ENCODE data around the gene TK2.
A peak's percentile ranks its signal among the peaks of the same experiment; 100 is the strongest.

The TK2 gene

GRCh38 chr16:66551788-66552285 lies 1.9 kb upstream of the TK2 start:
- in situ Hi-C loops (cut with HindIII; ENCODE audit: low pct_ligation_motif_present, low pct_unique_long_range_greater_than_20kb, low sequenced_read_pairs): no loop called here
- no peak for DNase-seq

- peak; percentile 78 for DNase-seq
- in situ Hi-C loops (cut with HindIII; ENCODE audit: low pct_ligation_motif_present, low pct_unique_long_range_greater_than_20kb, low sequenced_read_pairs): no loop called here
Measured at GRCh38 chr16:66551348-66551759, 1.4 kb upstream of the TK2 start.

- no peak for DNase-seq
- in situ Hi-C loops (cut with HindIII; ENCODE audit: low pct_ligation_motif_present, low pct_unique_long_range_greater_than_20kb, low sequenced_read_pairs): no loop called here
Measured at GRCh38 chr16:66548868-66549267, 1.1 kb downstream of the TK2 start.

- in situ Hi-C loops (cut with HindIII; ENCODE audit: low pct_ligation_motif_present, low pct_unique_long_range_greater_than_20kb, low sequenced_read_pairs): no loop called here
Measured at GRCh38 chr16:66548068-66548467, 1.9 kb downstream of the TK2 start.

GRCh38 chr16:66547101-66547989 lies 2.6 kb downstream of the TK2 start:
- DNase-seq: no peak
- in situ Hi-C loops (cut with HindIII; ENCODE audit: low pct_ligation_motif_present, low pct_unique_long_range_greater_than_20kb, low sequenced_read_pairs): no loop called here

More at GRCh38 chr16:66548068-66548467, 1.9 kb downstream of the TK2 start:
- no peak for DNase-seq

- in situ Hi-C loops (cut with HindIII; ENCODE audit: low pct_ligation_motif_present, low pct_unique_long_range_greater_than_20kb, low sequenced_read_pairs): no loop called here
- DNase-seq: no peak
Measured at GRCh38 chr16:66544016-66544757, 5.7 kb downstream of the TK2 start.

- DNase-seq: no peak
- in situ Hi-C loops (cut with HindIII; ENCODE audit: low pct_ligation_motif_present, low pct_unique_long_range_greater_than_20kb, low sequenced_read_pairs): no loop called here
Measured at GRCh38 chr16:66543541-66543940, 6.4 kb downstream of the TK2 start.

GRCh38 chr16:66542396-66542795 lies 7.5 kb downstream of the TK2 start:
- in situ Hi-C loops (cut with HindIII; ENCODE audit: low pct_ligation_motif_present, low pct_unique_long_range_greater_than_20kb, low sequenced_read_pairs): no loop called here
- DNase-seq: no peak

GRCh38 chr16:66541388-66542355 lies 8.2 kb downstream of the TK2 start:
- DNase-seq: no peak

GRCh38 chr16:66539623-66540469 lies 10.1 kb downstream of the TK2 start:
- in situ Hi-C loops (cut with HindIII; ENCODE audit: low pct_ligation_motif_present, low pct_unique_long_range_greater_than_20kb, low sequenced_read_pairs): no loop called here
- peak; percentile 84 for DNase-seq

More at GRCh38 chr16:66541388-66542355, 8.2 kb downstream of the TK2 start:
- in situ Hi-C loops (cut with HindIII; ENCODE audit: low pct_ligation_motif_present, low pct_unique_long_range_greater_than_20kb, low sequenced_read_pairs): no loop called here

GRCh38 chr16:66538910-66539309 lies 11.0 kb downstream of the TK2 start:
- no peak for DNase-seq
- in situ Hi-C loops (cut with HindIII; ENCODE audit: low pct_ligation_motif_present, low pct_unique_long_range_greater_than_20kb, low sequenced_read_pairs): no loop called here

GRCh38 chr16:66537236-66537635 lies 12.7 kb downstream of the TK2 start:
- no peak for DNase-seq
- in situ Hi-C loops (cut with HindIII; ENCODE audit: low pct_ligation_motif_present, low pct_unique_long_range_greater_than_20kb, low sequenced_read_pairs): no loop called here

- no peak for DNase-seq
- in situ Hi-C loops (cut with HindIII; ENCODE audit: low pct_ligation_motif_present, low pct_unique_long_range_greater_than_20kb, low sequenced_read_pairs): no loop called here
Measured at GRCh38 chr16:66536525-66536924, 13.4 kb downstream of the TK2 start.

GRCh38 chr16:66534376-66534799 lies 15.5 kb downstream of the TK2 start:
- no peak for DNase-seq

GRCh38 chr16:66529475-66529874 lies 20.4 kb downstream of the TK2 start:
- DNase-seq: no peak
- in situ Hi-C loops (cut with HindIII; ENCODE audit: low pct_ligation_motif_present, low pct_unique_long_range_greater_than_20kb, low sequenced_read_pairs): no loop called here

More at GRCh38 chr16:66534376-66534799, 15.5 kb downstream of the TK2 start:
- in situ Hi-C loops (cut with HindIII; ENCODE audit: low pct_ligation_motif_present, low pct_unique_long_range_greater_than_20kb, low sequenced_read_pairs): no loop called here

- in situ Hi-C loops (cut with HindIII; ENCODE audit: low pct_ligation_motif_present, low pct_unique_long_range_greater_than_20kb, low sequenced_read_pairs): no loop called here
- DNase-seq: no peak
Measured at GRCh38 chr16:66528294-66528693, 21.6 kb downstream of the TK2 start.

- DNase-seq: no peak
- in situ Hi-C loops (cut with HindIII; ENCODE audit: low pct_ligation_motif_present, low pct_unique_long_range_greater_than_20kb, low sequenced_read_pairs): no loop called here
Measured at GRCh38 chr16:66525396-66526180, 24.3 kb downstream of the TK2 start.

Data from ACHN (cell line).